ENCODE results near the gene NXNL2.

DNA sequence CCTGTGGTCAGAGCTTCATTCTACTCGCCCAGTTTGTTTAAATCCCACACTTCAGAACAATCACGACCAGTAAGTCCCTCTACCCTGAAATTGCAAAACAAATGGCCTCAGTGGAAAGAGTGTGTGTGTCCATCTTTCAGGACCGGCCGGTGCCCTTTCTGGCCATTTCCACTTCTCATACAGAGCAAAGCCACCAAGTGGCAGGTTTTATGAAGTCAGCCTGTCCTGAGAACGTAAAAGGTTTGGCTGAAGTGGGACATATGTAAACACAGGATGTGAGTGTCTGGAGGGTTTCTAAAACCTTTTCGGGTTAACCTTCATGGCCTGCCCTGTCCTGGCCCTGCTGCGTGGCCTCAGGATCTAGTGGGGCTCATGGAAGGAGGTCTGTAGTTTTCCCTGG, 24.7 kb downstream of the NXNL2 start:
- TF ChIP-seq POLR2A (IDR thresholded peaks at IDR 0.05), result no peak
- TF ChIP-seq, protein P1, sequence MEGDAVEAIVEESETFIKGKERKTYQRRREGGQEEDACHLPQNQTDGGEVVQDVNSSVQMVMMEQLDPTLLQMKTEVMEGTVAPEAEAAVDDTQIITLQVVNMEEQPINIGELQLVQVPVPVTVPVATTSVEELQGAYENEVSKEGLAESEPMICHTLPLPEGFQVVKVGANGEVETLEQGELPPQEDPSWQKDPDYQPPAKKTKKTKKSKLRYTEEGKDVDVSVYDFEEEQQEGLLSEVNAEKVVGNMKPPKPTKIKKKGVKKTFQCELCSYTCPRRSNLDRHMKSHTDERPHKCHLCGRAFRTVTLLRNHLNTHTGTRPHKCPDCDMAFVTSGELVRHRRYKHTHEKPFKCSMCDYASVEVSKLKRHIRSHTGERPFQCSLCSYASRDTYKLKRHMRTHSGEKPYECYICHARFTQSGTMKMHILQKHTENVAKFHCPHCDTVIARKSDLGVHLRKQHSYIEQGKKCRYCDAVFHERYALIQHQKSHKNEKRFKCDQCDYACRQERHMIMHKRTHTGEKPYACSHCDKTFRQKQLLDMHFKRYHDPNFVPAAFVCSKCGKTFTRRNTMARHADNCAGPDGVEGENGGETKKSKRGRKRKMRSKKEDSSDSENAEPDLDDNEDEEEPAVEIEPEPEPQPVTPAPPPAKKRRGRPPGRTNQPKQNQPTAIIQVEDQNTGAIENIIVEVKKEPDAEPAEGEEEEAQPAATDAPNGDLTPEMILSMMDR (IDR thresholded peaks at IDR 0.05), result no peak

Measured in Peyer's patch (tissue), 4 donors.